ENCODE measurements around the gene BAZ2B.

- TF ChIP-seq CTCF (IDR thresholded peaks at IDR 0.05) (no peak), POLR2A (IDR thresholded peaks at IDR 0.05) (no peak)
Measured at GRCh38 chr2:159545085-159545484, 71.3 kb downstream of the BAZ2B start.
